Calu3 (cell line): ENCODE results near the gene SLC16A13. TPM values are rescaled to one million over a fixed set of nuclear protein-coding genes. Genes with fewer than 3 reads are reported as not detected.

Experiments
- BruUV-seq: library from RNA; stranded (reverse); fragments of 400-500 nt; replicated peaks from 2 replicates; lab custom pipeline; 2021; lab: Mats Ljungman, UMichigan
- CTCF ChIA-PET: fragments of 300-600 bp; sonication (Branson Sonifier 250); formaldehyde crosslinking; loops from one replicate; lab custom pipeline; 2022; ENCODE audit warnings: antibody characterized with exemption; lab: Charles Lee
- DNase-seq: peaks from one replicate; pipeline ENCODE4 v3.0.0; 2022
- H3K27ac Mint-ChIP-seq: one replicate; pipeline ENCODE4 v1.8.0; 2022; ENCODE audit warnings: mixed read lengths; ENCODE audit not compliant: unreplicated experiment
- H3K27me3 Mint-ChIP-seq: one replicate; pipeline ENCODE4 v1.8.0; 2022; ENCODE audit warnings: mixed read lengths; ENCODE audit not compliant: unreplicated experiment
- H3K36me3 Mint-ChIP-seq: one replicate; pipeline ENCODE4 v1.8.0; 2022; ENCODE audit warnings: mild to moderate bottlenecking, moderate library complexity, mixed read lengths; ENCODE audit not compliant: insufficient read depth, unreplicated experiment
- H3K4me1 Mint-ChIP-seq: one replicate; pipeline ENCODE4 v1.8.0; 2022; ENCODE audit warnings: mild to moderate bottlenecking, low read depth, mixed read lengths; ENCODE audit not compliant: unreplicated experiment
- H3K4me3 Mint-ChIP-seq: one replicate; pipeline ENCODE4 v1.8.0; 2022; ENCODE audit warnings: mild to moderate bottlenecking, low read depth, moderate library complexity, mixed read lengths; ENCODE audit not compliant: unreplicated experiment
- H3K9me3 Mint-ChIP-seq: one replicate; pipeline ENCODE4 v1.8.0; 2022; ENCODE audit warnings: low read depth, mixed read lengths; ENCODE audit not compliant: unreplicated experiment
- CTCF ChIP-seq: fragments of 200-600 bp; IDR thresholded peaks from one replicate; pipeline ENCODE4 v1.8.0; 2022; ENCODE audit warnings: antibody characterized with exemption; ENCODE audit not compliant: unreplicated experiment
- intact Hi-C: fragments of 100-400 bp; cut with micrococcal nuclease; formaldehyde crosslinking; loops from one replicate; pipeline ENCODE4 v1.10.0; 2022; ENCODE audit not compliant: unreplicated experiment
- total RNA-seq: library from RNA; stranded (reverse); gene quantifications from 2 replicates; pipeline ENCODE4 v1.2.3, GENCODE V29; 2022

Gene SLC16A13
- total RNA-seq, 1 experiment from 2014 or later = 11.6 TPM

GRCh38 chr17:7021993-7022778 is 13.6 kb upstream of the SLC16A13 start:
- peaks cover 30% of the 10 kb centered on the region for H3K36me3 Mint-ChIP-seq
- peak; percentile 70 for TF ChIP-seq CTCF
- DNase-seq = peak; percentile 81
- peaks cover 26% of the 10 kb centered on the region for H3K27me3 Mint-ChIP-seq
- H3K4me3 Mint-ChIP-seq = peak overlapping the region; percentile 44
- intact Hi-C loops = no loop called here
- H3K4me1 Mint-ChIP-seq = no peaks in the 10 kb centered on the region
- BruUV-seq = no TSS peak
- no peaks in the 10 kb centered on the region for H3K9me3 Mint-ChIP-seq
- no peak overlapping the region for H3K27ac Mint-ChIP-seq
- CTCF ChIA-PET = interaction anchor here (0.8 to 1.6 kb wide), 3 partner anchors 14 to 111 kb away, joined by 3 to 4 read pairs (median 3); partner anchors contain the start of gene SLC16A13

DNA sequence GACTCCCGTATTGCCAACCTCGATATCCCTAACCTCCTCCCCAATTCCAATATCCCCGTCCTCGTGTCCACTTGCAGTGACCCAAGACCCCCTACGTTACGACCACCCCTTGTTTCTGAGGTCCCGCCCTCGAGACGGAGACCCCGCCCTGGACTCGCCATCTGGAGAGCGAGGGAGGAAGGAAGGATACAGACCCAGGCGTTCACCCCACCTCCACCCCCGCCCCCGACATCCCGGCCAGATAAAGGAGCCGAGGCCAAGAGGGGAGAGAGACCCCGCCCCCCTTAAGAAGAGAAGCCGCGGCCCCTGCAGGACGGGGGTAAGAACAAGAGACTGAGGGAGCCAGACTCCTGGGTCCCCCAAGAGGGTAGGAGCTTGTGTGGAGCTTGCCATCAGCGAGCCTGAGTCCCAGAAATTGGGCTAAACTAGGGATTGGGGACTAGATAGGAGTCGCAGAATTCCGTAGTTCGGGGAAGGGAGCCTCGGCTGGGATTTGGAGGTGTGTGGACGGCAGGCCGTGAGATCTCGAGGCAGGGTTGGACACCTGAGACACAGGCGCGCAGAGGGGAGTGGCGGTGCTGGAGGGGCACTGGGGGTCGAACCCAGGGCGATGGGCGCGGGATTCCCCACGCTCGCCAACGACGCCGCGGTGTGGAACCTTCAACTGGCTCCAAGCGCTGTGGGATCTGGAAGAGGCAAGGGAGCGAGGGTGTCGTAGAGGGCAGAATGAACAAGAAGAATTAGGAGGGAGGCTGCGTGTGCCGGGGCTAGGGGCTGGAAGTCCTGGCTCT is 12.8 kb upstream of the SLC16A13 start, which contains the start of gene BCL6B:
BCL6B (plus strand) TSS at position 270 of the 791 bp plus-strand sequence. CDS start 622 bp downstream, outside the sequence.
- intact Hi-C loops = no loop called here
- no TSS peak for BruUV-seq
- Mint-ChIP-seq H3K9me3 (no peaks in the 10 kb centered on the region), H3K27me3 (peaks cover 26% of the 10 kb centered on the region), H3K27ac (no peak within 1 kb of the TSS), H3K36me3 (peaks cover 26% of the 10 kb centered on the region), H3K4me1 (no peaks in the 10 kb centered on the region), H3K4me3 (peak within 1 kb of the TSS; percentile 44)
- CTCF ChIA-PET = no interaction called here
- no peak for DNase-seq
- TF ChIP-seq CTCF = no peak

DNA sequence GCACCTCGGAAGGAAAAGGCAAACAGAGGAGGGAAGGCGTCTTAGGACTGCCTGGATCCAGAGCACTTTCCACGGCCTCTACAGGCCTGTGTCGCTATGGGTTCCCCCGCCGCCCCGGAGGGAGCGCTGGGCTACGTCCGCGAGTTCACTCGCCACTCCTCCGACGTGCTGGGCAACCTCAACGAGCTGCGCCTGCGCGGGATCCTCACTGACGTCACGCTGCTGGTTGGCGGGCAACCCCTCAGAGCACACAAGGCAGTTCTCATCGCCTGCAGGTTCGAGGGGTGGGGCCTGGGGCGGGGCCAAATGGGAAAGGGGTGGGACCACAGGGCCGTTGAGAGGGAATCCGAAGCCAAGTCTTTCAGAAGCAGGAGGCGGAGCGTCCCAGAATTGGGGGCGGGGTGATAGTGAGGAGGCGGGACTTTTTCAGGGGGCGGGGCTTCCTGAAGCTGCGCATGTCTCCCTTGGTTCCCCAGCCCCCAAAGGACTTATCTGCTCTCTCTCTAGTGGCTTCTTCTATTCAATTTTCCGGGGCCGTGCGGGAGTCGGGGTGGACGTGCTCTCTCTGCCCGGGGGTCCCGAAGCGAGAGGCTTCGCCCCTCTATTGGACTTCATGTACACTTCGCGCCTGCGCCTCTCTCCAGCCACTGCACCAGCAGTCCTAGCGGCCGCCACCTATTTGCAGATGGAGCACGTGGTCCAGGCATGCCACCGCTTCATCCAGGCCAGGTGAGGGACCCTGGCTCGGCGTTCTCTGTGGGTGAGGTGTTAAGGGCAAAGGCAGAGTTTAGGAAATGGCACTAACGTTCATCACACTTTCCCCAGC is 12.0 kb upstream of the SLC16A13 start:
- no peaks in the 10 kb centered on the region for H3K9me3 Mint-ChIP-seq
- H3K27me3 Mint-ChIP-seq = peaks cover 26% of the 10 kb centered on the region
- BruUV-seq = no TSS peak
- DNase-seq = no peak
- no peak overlapping the region for H3K27ac Mint-ChIP-seq
- no peak for TF ChIP-seq CTCF
- peaks cover 22% of the 10 kb centered on the region for H3K36me3 Mint-ChIP-seq
- H3K4me1 Mint-ChIP-seq = no peaks in the 10 kb centered on the region
- no peak overlapping the region for H3K4me3 Mint-ChIP-seq
- CTCF ChIA-PET = no interaction called here
- intact Hi-C loops = no loop called here

DNA sequence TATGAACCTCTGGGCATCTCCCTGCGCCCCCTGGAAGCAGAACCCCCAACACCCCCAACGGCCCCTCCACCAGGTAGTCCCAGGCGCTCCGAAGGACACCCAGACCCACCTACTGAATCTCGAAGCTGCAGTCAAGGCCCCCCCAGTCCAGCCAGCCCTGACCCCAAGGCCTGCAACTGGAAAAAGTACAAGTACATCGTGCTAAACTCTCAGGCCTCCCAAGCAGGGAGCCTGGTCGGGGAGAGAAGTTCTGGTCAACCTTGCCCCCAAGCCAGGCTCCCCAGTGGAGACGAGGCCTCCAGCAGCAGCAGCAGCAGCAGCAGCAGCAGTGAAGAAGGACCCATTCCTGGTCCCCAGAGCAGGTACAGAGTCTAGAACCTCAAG is 11.4 kb upstream of the SLC16A13 start:
- Mint-ChIP-seq H3K9me3 (no peaks in the 10 kb centered on the region), H3K27me3 (peaks cover 26% of the 10 kb centered on the region), H3K36me3 (peaks cover 20% of the 10 kb centered on the region), H3K4me1 (no peaks in the 10 kb centered on the region), H3K4me3 (no peak overlapping the region), H3K27ac (no peak overlapping the region)
- intact Hi-C loops = no loop called here
- BruUV-seq = no TSS peak
- DNase-seq = no peak
- no peak for TF ChIP-seq CTCF
- CTCF ChIA-PET = no interaction called here
